H9 (cell line): ENCODE measurements around the gene STK35. TPM values are rescaled to one million over a fixed set of nuclear protein-coding genes. Genes with fewer than 3 reads are reported as not detected.

Experiments
- DNase-seq: peaks from one replicate; pipeline ENCODE4 v3.0.0-alpha.2; 2017
- H2AFZ ChIP-seq: one replicate; pipeline ENCODE4 v1.6.1; 2013; ENCODE audit warnings: mild to moderate bottlenecking, low read length, control low read depth, moderate library complexity
- H2AK5ac ChIP-seq: 2 replicates; pipeline ENCODE4 v1.6.1; 2013; ENCODE audit warnings: low read length, control low read depth, mixed read lengths; ENCODE audit not compliant: insufficient read length
- H2BK120ac ChIP-seq: one replicate; pipeline ENCODE4 v1.6.1; 2013; ENCODE audit warnings: low read depth, mild to moderate bottlenecking, low read length, control low read depth, inconsistent platforms; ENCODE audit not compliant: poor library complexity, severe bottlenecking
- H2BK12ac ChIP-seq: 2 replicates; pipeline ENCODE4 v1.6.1; 2013; ENCODE audit warnings: low read length, control low read depth, mixed read lengths, low read depth; ENCODE audit not compliant: insufficient read length
- H2BK15ac ChIP-seq: 2 replicates; pipeline ENCODE4 v1.6.1; 2013; ENCODE audit warnings: low read depth, low read length, control low read depth
- H2BK20ac ChIP-seq: one replicate; pipeline ENCODE4 v1.6.1; 2013; ENCODE audit warnings: low read depth, mild to moderate bottlenecking, low read length, control low read depth, inconsistent platforms; ENCODE audit not compliant: poor library complexity, severe bottlenecking
- H2BK5ac ChIP-seq: 2 replicates; pipeline ENCODE4 v1.6.1; 2013; ENCODE audit warnings: low read length, control low read depth, mixed read lengths; ENCODE audit not compliant: insufficient read length
- H3K14ac ChIP-seq: 2 replicates; pipeline ENCODE4 v1.6.1; 2013; ENCODE audit warnings: low read length, control low read depth; ENCODE audit not compliant: insufficient read depth
- H3K18ac ChIP-seq: 2 replicates; pipeline ENCODE4 v1.6.1; 2013; ENCODE audit warnings: low read depth, mild to moderate bottlenecking, mixed read lengths, low read length, control low read depth; ENCODE audit not compliant: insufficient read length
- H3K23ac ChIP-seq: 2 replicates; pipeline ENCODE4 v1.6.1; 2013; ENCODE audit warnings: low read length, control low read depth, mixed read lengths, low read depth; ENCODE audit not compliant: insufficient read length
- H3K23me2 ChIP-seq: 2 replicates; pipeline ENCODE4 v1.6.1; 2013; ENCODE audit warnings: low read depth, mild to moderate bottlenecking, mixed read lengths, low read length, control low read depth; ENCODE audit not compliant: insufficient read length, poor library complexity, severe bottlenecking
- H3K27ac ChIP-seq: 2 replicates; pipeline ENCODE4 v1.5.1; 2013; ENCODE audit warnings: low read length, control low read depth, mixed read lengths, low read depth; ENCODE audit not compliant: insufficient read length
- H3K27me3 ChIP-seq: 2 replicates; pipeline ENCODE4 v1.6.1; 2013; ENCODE audit warnings: low read length, control low read depth, inconsistent platforms; ENCODE audit not compliant: insufficient read depth
- H3K4ac ChIP-seq: 2 replicates; pipeline ENCODE4 v1.6.1; 2013; ENCODE audit warnings: low read depth, mild to moderate bottlenecking, control low read depth, inconsistent platforms, low read length, moderate library complexity
- H3K4me1 ChIP-seq: 2 replicates; pipeline ENCODE4 v1.6.1; 2013; ENCODE audit warnings: low read length, control low read depth, inconsistent platforms; ENCODE audit not compliant: insufficient read depth
- H3K4me2 ChIP-seq: 2 replicates; pipeline ENCODE4 v1.6.1; 2013; ENCODE audit warnings: low read length, control low read depth, mixed read lengths; ENCODE audit not compliant: insufficient read length, insufficient read depth
- H3K56ac ChIP-seq: 2 replicates; pipeline ENCODE4 v1.6.1; 2013; ENCODE audit warnings: low read depth, mild to moderate bottlenecking, mixed read lengths, low read length, control low read depth; ENCODE audit not compliant: insufficient read length
- H3K79me1 ChIP-seq: 2 replicates; pipeline ENCODE4 v1.6.1; 2013; ENCODE audit warnings: low read depth, mild to moderate bottlenecking, moderate library complexity, low read length, control low read depth, inconsistent platforms; ENCODE audit not compliant: insufficient read depth, poor library complexity, severe bottlenecking
- H3K79me2 ChIP-seq: 2 replicates; pipeline ENCODE4 v1.6.1; 2013; ENCODE audit warnings: low read length, control low read depth, inconsistent platforms; ENCODE audit not compliant: insufficient read depth
- H3K9ac ChIP-seq: 2 replicates; pipeline ENCODE4 v1.6.1; 2013; ENCODE audit warnings: low read length, control low read depth, mixed read lengths; ENCODE audit not compliant: insufficient read length; ENCODE audit errors: extremely low read depth
- H3K9me3 ChIP-seq: one replicate; pipeline ENCODE4 v1.6.1; 2013; ENCODE audit warnings: low read depth, low read length, inconsistent platforms; ENCODE audit not compliant: control insufficient read depth
- H3T11ph ChIP-seq: one replicate; pipeline ENCODE4 v1.6.1; 2013; ENCODE audit warnings: mild to moderate bottlenecking, low read length, control low read depth, inconsistent platforms
- H4K20me1 ChIP-seq: one replicate; pipeline ENCODE4 v1.6.1; 2013; ENCODE audit not compliant: control insufficient read depth, insufficient read length, insufficient read depth
- H4K5ac ChIP-seq: 2 replicates; pipeline ENCODE4 v1.6.1; 2013; ENCODE audit warnings: low read depth, mild to moderate bottlenecking, mixed read lengths, low read length, control low read depth; ENCODE audit not compliant: insufficient read length
- H4K8ac ChIP-seq: replicated peaks from 2 replicates; pipeline ENCODE4 v1.6.1; 2013; ENCODE audit warnings: low read length, control low read depth, mixed read lengths, low read depth; ENCODE audit not compliant: insufficient read length
- H4K91ac ChIP-seq: 2 replicates; pipeline ENCODE4 v1.6.1; 2013; ENCODE audit warnings: low read depth, mild to moderate bottlenecking, moderate library complexity, mixed read lengths, low read length, control low read depth; ENCODE audit not compliant: insufficient read length
- H3K27ac Mint-ChIP-seq, 3 experiments: 2 replicates in 2 of 3; 3 replicates in 1 of 3; pipeline ENCODE4 v1.8.0; 2020 to 2021; ENCODE audit warnings: mixed read lengths in 3 of 3, mild to moderate bottlenecking in 1 of 3, moderate library complexity in 1 of 3
- H3K27me3 Mint-ChIP-seq: 2 replicates; pipeline ENCODE4 v1.8.0; 2021; ENCODE audit warnings: low read depth, mild to moderate bottlenecking, moderate library complexity, mixed read lengths
- H3K36me3 Mint-ChIP-seq, 3 experiments: 2 replicates in 2 of 3; 3 replicates in 1 of 3; pipeline ENCODE4 v1.8.0; 2020 to 2021; ENCODE audit warnings: low read depth in 3 of 3, mixed read lengths in 3 of 3; ENCODE audit not compliant: insufficient read depth in 1 of 3
- H3K4me1 Mint-ChIP-seq, 2 experiments: 2 replicates each; pipeline ENCODE4 v1.8.0; 2020; ENCODE audit warnings: mixed read lengths in 2 of 2
- H3K4me3 Mint-ChIP-seq, 2 experiments: 2 replicates in 1 of 2; 3 replicates in 1 of 2; pipeline ENCODE4 v1.8.0; 2020 to 2021; ENCODE audit warnings: mild to moderate bottlenecking in 2 of 2, mixed read lengths in 2 of 2, moderate library complexity in 1 of 2
- H3K9me3 Mint-ChIP-seq, 2 experiments: 2 replicates in 1 of 2; 3 replicates in 1 of 2; pipeline ENCODE4 v1.8.0; 2020; ENCODE audit warnings: mild to moderate bottlenecking in 2 of 2, mixed read lengths in 2 of 2, moderate library complexity in 1 of 2
- WGBS: extraction: QIAGEN DNeasy Blood & Tissue Kit; methylation state at CpG from one replicate; pipeline ENCODE4 v1.1.7; 2013; ENCODE audit warnings: missing lambda C conversion rate, low lambda C conversion rate, mixed read lengths; ENCODE audit not compliant: insufficient read length; ENCODE audit errors: extremely low coverage; 5-methylcytosine and 5-hydroxymethylcytosine counted together
- total RNA-seq: library from RNA; stranded (reverse); gene quantifications from 2 replicates; pipeline ENCODE4 v1.2.1, GENCODE V29; 2021
- TF ChIP-seq, protein P1 (sequence below): fragments of 200-600 bp; sonication (generic); conservative IDR thresholded peaks from 3 replicates; pipeline ENCODE4 v1.8.0; 2021; ENCODE audit warnings: antibody characterized with exemption, mild to moderate bottlenecking

STK35 gene
- total RNA-seq, 1 experiment from 2014 or later = 66.2 TPM

DNA sequence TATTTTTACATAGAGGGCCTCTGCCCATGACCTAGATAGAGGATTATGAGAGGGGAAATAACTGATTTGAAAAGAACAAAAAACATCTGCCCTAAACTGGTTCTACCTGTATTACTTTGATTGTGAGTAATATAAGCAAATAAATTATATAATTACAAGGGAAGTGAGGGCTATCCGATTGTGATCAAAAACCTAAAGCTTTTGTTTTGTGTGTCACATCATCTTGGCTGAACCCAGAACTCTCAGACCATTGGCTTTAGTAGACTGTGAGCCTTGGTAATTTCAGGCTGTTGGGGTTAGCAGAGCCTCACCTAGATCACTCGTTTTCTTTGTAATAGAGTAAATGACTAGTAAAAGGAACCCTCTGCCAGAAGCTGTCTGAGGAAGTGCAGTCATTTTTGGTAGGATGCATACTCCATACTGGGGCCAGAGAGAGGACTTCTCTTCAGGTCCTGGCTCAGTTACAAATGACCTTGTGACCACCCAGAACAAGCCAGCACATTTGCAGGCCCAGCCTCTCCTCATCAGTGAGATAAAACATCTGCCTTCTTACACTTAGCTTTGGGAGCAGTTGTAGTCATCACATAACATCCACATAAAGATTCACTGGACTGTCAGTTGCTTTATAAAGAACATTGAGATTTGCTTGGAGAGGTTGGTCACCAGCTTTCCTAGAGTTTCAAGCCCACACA, 13.5 kb downstream of the STK35 start:
- Mint-ChIP-seq H3K27ac (no peak overlapping the region; a peak in 1 of 7 replicates), H3K4me1 (peaks cover 5 to 8% of the 10 kb centered on the region in 2 experiments)
- H3K9ac ChIP-seq = no peak overlapping the region

More for the DNA sequence above, 13.5 kb downstream of the STK35 start:
- H2AFZ ChIP-seq = no peak overlapping the region
- H3K9me3 Mint-ChIP-seq = no peaks in the 10 kb centered on the region
- no peak overlapping the region for H2BK5ac ChIP-seq
- no peak overlapping the region for H3K4ac ChIP-seq
- no peak overlapping the region for H3K18ac ChIP-seq
- H3K9me3 ChIP-seq = no peaks in the 10 kb centered on the region
- H3K4me3 Mint-ChIP-seq = no peak overlapping the region; a peak in 1 of 5 replicates
- H4K5ac ChIP-seq = no peak overlapping the region
- no peaks in the 10 kb centered on the region for H3K4me1 ChIP-seq
- WGBS = no CpG with 5 or more reads among the region's 2 CpGs
- no peak overlapping the region for H3K56ac ChIP-seq
- peaks cover 11% of the 10 kb centered on the region for H3K79me1 ChIP-seq
- no peak for DNase-seq
- no peak overlapping the region for H2BK120ac ChIP-seq
- no peak overlapping the region for H2AK5ac ChIP-seq
- H3K27me3 ChIP-seq = no peaks in the 10 kb centered on the region
- no peak overlapping the region for H3K27ac ChIP-seq
- H3K4me2 ChIP-seq = no peak overlapping the region
- no peak overlapping the region for H3K14ac ChIP-seq
- H2BK12ac ChIP-seq = no peak overlapping the region
- peaks cover 29 to 63% (median 43%) of the 10 kb centered on the region in 3 experiments for H3K36me3 Mint-ChIP-seq
- no peak overlapping the region for H2BK20ac ChIP-seq
- peaks cover 19% of the 10 kb centered on the region; the same call in 1 of the 2 replicates for H3K79me2 ChIP-seq
- no peak overlapping the region for H4K91ac ChIP-seq
- H3T11ph ChIP-seq = no peak overlapping the region
- peaks cover 2% of the 10 kb centered on the region for H4K20me1 ChIP-seq
- TF ChIP-seq, protein P1, sequence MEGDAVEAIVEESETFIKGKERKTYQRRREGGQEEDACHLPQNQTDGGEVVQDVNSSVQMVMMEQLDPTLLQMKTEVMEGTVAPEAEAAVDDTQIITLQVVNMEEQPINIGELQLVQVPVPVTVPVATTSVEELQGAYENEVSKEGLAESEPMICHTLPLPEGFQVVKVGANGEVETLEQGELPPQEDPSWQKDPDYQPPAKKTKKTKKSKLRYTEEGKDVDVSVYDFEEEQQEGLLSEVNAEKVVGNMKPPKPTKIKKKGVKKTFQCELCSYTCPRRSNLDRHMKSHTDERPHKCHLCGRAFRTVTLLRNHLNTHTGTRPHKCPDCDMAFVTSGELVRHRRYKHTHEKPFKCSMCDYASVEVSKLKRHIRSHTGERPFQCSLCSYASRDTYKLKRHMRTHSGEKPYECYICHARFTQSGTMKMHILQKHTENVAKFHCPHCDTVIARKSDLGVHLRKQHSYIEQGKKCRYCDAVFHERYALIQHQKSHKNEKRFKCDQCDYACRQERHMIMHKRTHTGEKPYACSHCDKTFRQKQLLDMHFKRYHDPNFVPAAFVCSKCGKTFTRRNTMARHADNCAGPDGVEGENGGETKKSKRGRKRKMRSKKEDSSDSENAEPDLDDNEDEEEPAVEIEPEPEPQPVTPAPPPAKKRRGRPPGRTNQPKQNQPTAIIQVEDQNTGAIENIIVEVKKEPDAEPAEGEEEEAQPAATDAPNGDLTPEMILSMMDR = no peak
- H3K23me2 ChIP-seq = no peaks in the 10 kb centered on the region
- H3K23ac ChIP-seq = no peak overlapping the region
- no peak overlapping the region for H4K8ac ChIP-seq
- no peaks in the 10 kb centered on the region for H3K27me3 Mint-ChIP-seq
- H2BK15ac ChIP-seq = no peak overlapping the region
